Measurements from ENCODE around the gene COG4.

COG4 gene

DNA sequence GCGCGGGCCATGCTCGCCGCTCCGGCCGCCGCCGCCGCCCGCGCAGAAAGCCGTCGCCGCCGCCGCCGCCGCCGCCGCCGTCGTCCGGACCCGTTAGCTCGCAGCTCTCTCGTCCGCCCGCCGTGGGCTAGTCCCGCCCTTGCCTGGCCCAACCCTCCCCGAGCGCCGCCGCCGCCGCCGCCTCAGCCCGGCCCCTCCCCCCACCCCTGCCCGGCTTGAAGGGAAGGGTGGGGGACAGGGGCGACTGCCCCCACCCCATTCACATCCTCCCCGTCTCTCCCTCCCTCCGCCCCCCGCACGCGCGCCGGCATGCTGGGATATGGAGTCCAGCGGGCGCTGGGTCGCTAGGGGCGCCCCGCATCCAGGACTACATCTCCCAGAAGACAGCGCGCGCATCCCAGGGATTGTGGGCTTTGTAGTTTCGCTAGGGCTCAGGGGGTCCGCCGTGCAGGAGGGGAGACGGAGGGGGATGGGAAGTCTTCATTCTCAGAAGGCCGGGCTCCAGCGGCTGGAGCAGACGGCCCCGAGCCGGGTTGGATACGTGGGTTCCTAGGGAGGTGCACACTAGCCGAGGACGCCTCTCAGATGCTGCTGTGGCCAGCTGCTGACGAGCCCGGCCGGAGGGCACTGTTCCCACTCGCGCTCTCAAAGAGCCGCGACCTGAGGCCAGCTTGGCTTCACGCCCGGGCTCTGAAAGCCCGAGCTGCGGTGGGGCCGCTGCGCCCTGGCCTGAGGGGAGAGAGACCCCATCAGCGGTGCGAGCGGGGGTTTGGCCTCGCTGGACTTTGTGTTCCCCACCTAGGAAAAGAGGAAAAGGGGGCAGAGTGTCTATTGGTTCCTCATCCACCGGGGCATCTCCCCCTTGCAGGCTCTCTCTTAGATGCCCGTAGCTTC, 84.1 kb downstream of the COG4 start, which contains the start of gene ST3GAL2 (continued):
- TF ChIP-seq ZBTB8A (tag by site-specific recombination; IDR thresholded peaks at IDR 0.05) (peak; percentile 53; the same call in 1 of the 2 replicates), KLF7 (tag by site-specific recombination; IDR thresholded peaks at IDR 0.05; ENCODE audit: borderline replicate concordance) (peak; percentile 76; the same call in 1 of the 2 replicates), ZNF324 (tag by site-specific recombination; IDR thresholded peaks at IDR 0.05) (peak; percentile 67), ZNF311 (tag by site-specific recombination; IDR thresholded peaks at IDR 0.05; ENCODE audit: borderline replicate concordance) (no peak), ZBTB6 (tag by site-specific recombination; IDR thresholded peaks at IDR 0.05) (peak; percentile 34; the same call in 1 of the 2 replicates), ZNF133 (tag by site-specific recombination; IDR thresholded peaks at IDR 0.05) (no peak), ZNF623 (tag by site-specific recombination; IDR thresholded peaks at IDR 0.05) (no peak), ZNF843 (tag by site-specific recombination; IDR thresholded peaks at IDR 0.05) (peak; percentile 74), ZNF76 (tag by site-specific recombination; IDR thresholded peaks at IDR 0.05; ENCODE audit: borderline replicate concordance, low read depth) (peak; percentile 100), ZNF580 (tag by site-specific recombination; IDR thresholded peaks at IDR 0.05) (peak; percentile 60; the same call in 1 of the 2 replicates), GLIS2 (tag by site-specific recombination; IDR thresholded peaks at IDR 0.05) (peak; percentile 99)
- TF ChIP-seq, protein P1, sequence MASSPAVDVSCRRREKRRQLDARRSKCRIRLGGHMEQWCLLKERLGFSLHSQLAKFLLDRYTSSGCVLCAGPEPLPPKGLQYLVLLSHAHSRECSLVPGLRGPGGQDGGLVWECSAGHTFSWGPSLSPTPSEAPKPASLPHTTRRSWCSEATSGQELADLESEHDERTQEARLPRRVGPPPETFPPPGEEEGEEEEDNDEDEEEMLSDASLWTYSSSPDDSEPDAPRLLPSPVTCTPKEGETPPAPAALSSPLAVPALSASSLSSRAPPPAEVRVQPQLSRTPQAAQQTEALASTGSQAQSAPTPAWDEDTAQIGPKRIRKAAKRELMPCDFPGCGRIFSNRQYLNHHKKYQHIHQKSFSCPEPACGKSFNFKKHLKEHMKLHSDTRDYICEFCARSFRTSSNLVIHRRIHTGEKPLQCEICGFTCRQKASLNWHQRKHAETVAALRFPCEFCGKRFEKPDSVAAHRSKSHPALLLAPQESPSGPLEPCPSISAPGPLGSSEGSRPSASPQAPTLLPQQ (tag by site-specific recombination; IDR thresholded peaks at IDR 0.05), result peak; percentile 78
- TF ChIP-seq, protein P2, sequence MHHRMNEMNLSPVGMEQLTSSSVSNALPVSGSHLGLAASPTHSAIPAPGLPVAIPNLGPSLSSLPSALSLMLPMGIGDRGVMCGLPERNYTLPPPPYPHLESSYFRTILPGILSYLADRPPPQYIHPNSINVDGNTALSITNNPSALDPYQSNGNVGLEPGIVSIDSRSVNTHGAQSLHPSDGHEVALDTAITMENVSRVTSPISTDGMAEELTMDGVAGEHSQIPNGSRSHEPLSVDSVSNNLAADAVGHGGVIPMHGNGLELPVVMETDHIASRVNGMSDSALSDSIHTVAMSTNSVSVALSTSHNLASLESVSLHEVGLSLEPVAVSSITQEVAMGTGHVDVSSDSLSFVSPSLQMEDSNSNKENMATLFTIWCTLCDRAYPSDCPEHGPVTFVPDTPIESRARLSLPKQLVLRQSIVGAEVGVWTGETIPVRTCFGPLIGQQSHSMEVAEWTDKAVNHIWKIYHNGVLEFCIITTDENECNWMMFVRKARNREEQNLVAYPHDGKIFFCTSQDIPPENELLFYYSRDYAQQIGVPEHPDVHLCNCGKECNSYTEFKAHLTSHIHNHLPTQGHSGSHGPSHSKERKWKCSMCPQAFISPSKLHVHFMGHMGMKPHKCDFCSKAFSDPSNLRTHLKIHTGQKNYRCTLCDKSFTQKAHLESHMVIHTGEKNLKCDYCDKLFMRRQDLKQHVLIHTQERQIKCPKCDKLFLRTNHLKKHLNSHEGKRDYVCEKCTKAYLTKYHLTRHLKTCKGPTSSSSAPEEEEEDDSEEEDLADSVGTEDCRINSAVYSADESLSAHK (tag by site-specific recombination; IDR thresholded peaks at IDR 0.05), result peak; percentile 64
- TF ChIP-seq, protein P3, sequence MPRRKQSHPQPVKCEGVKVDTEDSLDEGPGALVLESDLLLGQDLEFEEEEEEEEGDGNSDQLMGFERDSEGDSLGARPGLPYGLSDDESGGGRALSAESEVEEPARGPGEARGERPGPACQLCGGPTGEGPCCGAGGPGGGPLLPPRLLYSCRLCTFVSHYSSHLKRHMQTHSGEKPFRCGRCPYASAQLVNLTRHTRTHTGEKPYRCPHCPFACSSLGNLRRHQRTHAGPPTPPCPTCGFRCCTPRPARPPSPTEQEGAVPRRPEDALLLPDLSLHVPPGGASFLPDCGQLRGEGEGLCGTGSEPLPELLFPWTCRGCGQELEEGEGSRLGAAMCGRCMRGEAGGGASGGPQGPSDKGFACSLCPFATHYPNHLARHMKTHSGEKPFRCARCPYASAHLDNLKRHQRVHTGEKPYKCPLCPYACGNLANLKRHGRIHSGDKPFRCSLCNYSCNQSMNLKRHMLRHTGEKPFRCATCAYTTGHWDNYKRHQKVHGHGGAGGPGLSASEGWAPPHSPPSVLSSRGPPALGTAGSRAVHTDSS (tag by site-specific recombination; IDR thresholded peaks at IDR 0.05), result no peak

DNA sequence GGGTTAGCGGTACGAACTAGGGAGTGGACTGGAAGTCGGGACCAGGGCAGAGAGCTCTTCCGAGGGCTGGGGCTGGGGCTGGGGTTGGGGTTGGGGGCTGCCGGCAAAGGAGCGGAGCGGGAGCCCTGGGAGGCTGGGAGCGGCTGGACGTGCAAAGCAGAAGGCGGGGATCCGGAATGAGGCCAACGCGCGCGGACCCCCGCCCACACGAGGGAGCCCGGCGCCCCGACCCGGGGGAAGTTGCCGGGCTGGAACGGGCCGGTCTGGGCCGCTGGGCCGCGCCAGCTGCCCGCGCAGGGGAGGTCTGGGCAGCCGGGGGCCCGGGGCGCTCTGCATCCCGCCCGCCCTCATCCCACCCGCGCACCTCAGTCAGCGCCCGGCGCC, 84.8 kb downstream of the COG4 start:
- ChIA-PET CTCF (interaction anchor here (1.0 to 2.2 kb wide), 2 partner anchors 15 to 44 kb away, joined by 3 to 9 read pairs; partner anchors contain the start of gene FCSK), POLR2A (interaction anchor here (0.5 to 6.0 kb wide), 9 partner anchors 8 to 58 kb away, joined by 3 to 31 read pairs (median 4); partner anchors contain the start of gene FCSK)
- no peak for TF ChIP-seq ZNF335 (tag by site-specific recombination; conservative IDR thresholded peaks at IDR 0.05)
- no peak for TF ChIP-seq ZNF48 (tag by site-specific recombination; IDR thresholded peaks at IDR 0.05)
- no peak for TF ChIP-seq REPIN1 (tag by site-specific recombination; IDR thresholded peaks at IDR 0.05; ENCODE audit: low read depth)
- no peak for TF ChIP-seq ZSCAN23 (tag by site-specific recombination; IDR thresholded peaks at IDR 0.05)
- TF ChIP-seq CTCF (tag by site-specific recombination; IDR thresholded peaks at IDR 0.05), result no peak
- TF ChIP-seq, protein P4, sequence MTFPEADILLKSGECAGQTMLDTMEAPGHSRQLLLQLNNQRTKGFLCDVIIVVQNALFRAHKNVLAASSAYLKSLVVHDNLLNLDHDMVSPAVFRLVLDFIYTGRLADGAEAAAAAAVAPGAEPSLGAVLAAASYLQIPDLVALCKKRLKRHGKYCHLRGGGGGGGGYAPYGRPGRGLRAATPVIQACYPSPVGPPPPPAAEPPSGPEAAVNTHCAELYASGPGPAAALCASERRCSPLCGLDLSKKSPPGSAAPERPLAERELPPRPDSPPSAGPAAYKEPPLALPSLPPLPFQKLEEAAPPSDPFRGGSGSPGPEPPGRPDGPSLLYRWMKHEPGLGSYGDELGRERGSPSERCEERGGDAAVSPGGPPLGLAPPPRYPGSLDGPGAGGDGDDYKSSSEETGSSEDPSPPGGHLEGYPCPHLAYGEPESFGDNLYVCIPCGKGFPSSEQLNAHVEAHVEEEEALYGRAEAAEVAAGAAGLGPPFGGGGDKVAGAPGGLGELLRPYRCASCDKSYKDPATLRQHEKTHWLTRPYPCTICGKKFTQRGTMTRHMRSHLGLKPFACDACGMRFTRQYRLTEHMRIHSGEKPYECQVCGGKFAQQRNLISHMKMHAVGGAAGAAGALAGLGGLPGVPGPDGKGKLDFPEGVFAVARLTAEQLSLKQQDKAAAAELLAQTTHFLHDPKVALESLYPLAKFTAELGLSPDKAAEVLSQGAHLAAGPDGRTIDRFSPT (tag by site-specific recombination; IDR thresholded peaks at IDR 0.05), result no peak
- Histone ChIP-seq H3K36me3 (ENCODE audit: control insufficient read depth in 2 of 2, insufficient read depth in 1 of 2, low read length in 2 of 2) (peaks cover 0 to 13% of the 10 kb centered on the region in 2 experiments; a peak in 1 of 3 replicates), H3K9me3 (ENCODE audit: control insufficient read depth, insufficient read depth, low read depth, low read length) (no peaks in the 10 kb centered on the region), H3K27ac (ENCODE audit: extremely low read depth, low read depth, low read length) (peak overlapping the region; percentile 71; the same call in 1 of the 2 replicates), H3K4me1 (ENCODE audit: control insufficient read depth, insufficient read depth, low read length) (peaks cover 7% of the 10 kb centered on the region), H3K4me3 (ENCODE audit: low read depth, low read length) (peak overlapping the region; percentile 52)
